ENCODE measurements around the gene GCDH. TPM values are rescaled to one million over a fixed set of nuclear protein-coding genes. Genes with fewer than 3 reads are reported as not detected.
"Not testable (repeated sequence)": the region's sequence is repeated elsewhere in the genome, so short reads cannot be mapped to it uniquely, and the experiment has no call there.

GCDH gene
- polyA plus RNA-seq, 4 donors: 14.9 to 36.7 (median 26.0) TPM

DNA sequence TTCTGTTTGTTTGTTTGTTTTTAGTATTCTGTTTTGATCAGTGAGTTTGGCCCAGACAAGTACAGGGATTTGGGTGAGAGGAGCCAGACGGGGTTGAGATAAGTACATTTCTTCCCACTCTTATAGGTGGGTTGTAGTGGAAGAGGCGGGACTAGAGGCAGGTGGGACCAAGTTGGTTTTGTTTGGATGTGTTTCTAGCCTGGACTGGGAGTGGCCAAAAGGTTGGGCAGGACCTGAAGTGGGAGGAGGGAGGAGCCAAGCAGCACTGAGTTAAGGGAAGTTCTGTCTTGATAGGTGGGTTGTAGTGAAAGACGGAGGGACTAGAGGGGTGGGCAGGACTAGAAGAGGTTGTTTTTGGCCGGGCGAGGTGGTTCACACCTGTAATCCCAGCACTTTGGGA lies 18.7 kb upstream of the GCDH start:
- no peak for DNase-seq (ENCODE audit: low read depth in 4 of 4, low spot score in 3 of 4)

- no peak for DNase-seq (ENCODE audit: low read depth in 4 of 4, low spot score in 3 of 4)
These were observed 17.7 kb upstream of the GCDH start for GRCh38 chr19:12872941-12873890.

GRCh38 chr19:12873891-12874745 lies 16.8 kb upstream of the GCDH start:
- no peak for DNase-seq (ENCODE audit: low read depth in 4 of 4, low spot score in 3 of 4)

DNA sequence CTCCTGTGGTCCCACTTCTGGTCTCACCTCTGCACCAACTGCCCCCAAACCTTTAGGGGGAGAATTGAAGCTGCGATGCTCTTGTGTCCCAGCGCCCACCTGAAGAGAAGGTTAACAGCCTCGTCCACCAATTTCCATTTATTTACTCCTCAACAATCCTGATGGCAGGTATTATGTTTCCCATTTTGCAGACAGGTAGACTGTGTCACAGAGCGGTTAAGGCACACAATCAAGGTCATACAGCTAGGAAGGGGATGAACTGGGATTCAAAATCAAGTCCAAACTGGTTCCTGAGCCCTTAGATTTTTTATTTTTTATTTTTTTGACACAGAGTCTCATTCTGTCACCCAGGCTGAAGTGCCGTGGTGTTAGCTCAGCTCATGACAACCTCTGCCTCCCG lies 15.9 kb upstream of the GCDH start:
- DNase-seq (ENCODE audit: low read depth in 4 of 4, low spot score in 3 of 4): no peak

- no peak for DNase-seq (ENCODE audit: low read depth in 4 of 4, low spot score in 3 of 4)
These were observed 10.3 kb upstream of the GCDH start for GRCh38 chr19:12880551-12881171.

DNA sequence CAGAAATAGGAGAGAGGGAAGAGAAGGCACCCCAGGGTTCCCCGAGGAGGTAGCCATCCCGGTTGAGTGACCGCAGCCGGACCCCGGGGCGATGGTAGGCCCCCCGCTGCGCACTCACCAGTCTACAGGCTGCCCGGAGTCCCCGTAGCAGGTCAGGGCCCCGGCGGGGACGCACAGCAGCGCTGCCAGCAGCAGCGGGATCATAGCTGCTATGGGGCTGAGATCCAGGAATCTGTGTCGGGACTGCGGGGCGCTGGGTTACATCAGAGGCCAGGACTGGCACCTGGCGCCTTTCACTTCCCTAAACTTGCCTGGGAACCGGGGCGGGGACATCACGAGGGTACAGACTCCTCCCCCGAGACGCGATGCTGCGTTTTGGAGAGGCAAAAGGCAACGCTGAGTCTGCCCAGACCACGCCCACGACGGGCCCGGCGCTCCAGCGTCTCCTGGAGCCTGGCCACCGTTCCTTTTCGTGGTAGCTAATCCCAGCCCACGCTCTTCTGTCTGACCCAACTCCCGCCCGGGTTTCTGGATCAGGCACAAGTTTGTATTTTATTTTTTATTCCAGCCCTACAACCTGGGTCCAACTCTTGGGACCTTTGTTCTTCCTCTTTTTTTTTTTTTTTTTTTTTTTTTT lies 9.7 kb upstream of the GCDH start, which contains the start of gene DNASE2:
TSS of gene DNASE2 (minus strand) at position 278 of the 637 bp plus-strand sequence. CDS start at position 204, 74 bp downstream.
- DNase-seq (ENCODE audit: low read depth in 4 of 4, low spot score in 3 of 4): peak in 2 of 4 donors; percentile 57 to 74

- no peak for DNase-seq (ENCODE audit: low read depth in 4 of 4, low spot score in 3 of 4)
These were observed 8.4 kb upstream of the GCDH start for GRCh38 chr19:12882589-12882988.

DNA sequence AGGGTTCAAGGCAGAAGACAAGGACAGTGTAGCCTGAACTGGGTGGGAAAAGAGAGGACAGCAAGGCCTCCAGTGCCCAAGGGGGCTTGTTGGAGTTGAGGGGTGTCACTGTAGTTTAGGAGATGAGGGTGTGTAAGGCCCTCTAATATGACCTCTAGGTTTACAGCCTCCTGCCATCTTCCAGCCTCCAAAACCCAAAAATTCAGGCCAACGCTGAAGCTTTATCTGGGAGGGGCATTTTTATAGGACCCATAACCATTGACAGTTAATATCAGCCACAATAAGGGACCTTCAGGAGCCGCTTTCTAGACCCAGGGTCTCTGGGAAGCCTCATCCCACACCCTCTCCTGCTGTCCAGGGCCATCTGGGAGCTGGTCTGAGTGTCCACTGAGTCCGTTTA lies 6.8 kb upstream of the GCDH start:
- DNase-seq (ENCODE audit: low read depth in 4 of 4, low spot score in 3 of 4): no peak

DNA sequence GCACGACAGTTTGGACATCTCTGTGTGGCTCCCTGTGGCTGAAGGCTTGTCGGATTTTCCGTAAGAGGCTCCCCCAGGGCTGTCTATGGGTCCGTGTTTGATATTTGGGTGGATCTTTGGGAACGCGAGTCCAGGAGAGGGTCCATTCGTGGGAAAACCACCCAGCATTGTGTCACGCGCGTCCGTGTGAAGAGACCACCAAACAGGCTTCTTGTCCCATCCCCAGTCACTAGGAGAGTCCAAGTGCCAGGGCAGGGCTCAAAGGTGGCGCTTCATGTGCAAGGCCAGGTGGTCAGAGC lies 6.4 kb upstream of the GCDH start:
- no peak for DNase-seq (ENCODE audit: low read depth in 4 of 4, low spot score in 3 of 4)

DNA sequence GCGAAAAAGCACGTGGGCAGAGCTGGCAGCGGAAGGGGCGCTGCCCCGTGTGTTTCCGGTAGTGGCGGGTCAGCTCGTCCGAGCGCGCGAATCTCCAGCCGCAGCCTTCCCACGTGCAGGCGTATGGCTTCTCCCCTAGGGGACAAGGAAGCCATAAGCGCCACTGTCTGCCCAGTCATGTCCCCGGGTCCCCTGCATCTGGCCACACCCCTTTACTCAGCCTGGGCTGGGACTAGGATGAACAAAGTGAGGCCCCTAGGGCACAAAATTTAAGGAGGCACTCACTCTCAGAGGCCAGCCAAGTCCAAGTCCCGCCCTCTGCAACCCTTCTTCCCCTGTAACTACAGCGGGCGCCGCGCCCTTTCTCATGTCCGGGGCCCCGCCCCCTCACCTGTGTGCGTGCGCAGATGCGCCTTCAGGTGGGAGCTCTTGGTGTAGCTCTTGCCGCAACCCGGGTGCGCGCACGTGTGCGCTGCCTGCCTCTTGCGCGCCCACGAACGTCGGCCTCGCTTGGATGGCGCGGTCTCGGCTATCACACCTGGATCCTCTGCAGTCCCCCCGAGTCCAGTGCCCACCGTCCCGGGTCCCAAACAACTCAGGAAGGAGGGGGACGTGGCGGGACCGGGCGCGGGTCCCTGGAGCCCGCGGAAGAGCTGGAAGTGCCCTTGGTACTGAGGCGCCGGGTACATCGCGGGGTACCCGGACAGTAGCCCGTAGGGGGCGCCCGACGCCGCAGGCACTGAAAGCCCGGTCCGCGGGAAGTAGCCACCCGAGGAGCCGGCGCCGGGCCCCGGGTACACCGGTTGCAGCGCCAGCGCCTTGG lies 5.8 kb upstream of the GCDH start:
- DNase-seq (ENCODE audit: low read depth in 4 of 4, low spot score in 3 of 4): no peak

GRCh38 chr19:12885749-12886650 lies 5.0 kb upstream of the GCDH start:
- no peak for DNase-seq (ENCODE audit: low read depth in 4 of 4, low spot score in 3 of 4)

- DNase-seq (ENCODE audit: low read depth in 4 of 4, low spot score in 3 of 4): no peak
These were observed 4.3 kb upstream of the GCDH start for GRCh38 chr19:12886651-12886968.

DNA sequence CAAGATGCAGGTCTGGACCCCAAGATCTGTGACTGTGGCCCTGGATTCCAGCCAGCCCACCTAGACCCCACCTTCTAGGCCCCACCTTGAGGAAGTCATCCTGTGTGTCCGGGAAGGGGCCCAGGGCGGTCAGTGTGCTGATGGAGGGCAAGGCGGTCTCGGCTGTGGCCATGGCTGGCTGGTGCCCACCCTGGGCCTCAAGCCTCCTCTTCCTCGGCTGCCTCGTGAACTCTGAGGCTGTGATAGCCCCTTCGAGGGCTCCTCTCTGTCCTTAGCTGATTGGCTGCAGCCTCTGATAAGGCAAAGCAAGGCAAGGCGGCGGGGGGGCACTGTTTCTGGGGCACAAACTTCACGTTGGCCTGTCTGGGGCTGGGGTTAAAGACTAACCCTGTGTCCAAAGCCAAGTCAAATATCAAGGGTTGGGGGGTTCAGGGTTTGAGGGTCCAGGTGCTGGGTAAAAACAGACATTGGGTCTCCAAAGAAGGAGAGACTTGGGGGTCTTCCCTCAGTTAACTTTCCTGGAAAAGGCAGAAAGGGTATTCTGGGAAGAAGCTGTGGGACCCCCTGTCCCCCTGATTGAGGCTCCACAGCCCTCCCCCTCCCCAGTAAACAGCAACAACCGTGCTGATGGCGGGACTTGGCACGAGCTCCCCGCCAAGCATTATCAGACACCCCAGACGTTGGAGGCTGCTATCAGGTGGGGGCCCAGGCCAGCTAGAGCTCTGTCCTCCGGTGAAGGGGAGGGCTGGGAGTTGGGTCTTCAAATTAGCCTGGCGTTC lies 3.8 kb upstream of the GCDH start, which contains the start of gene KLF1:
TSS of gene KLF1 (minus strand) at position 233 of the 779 bp plus-strand sequence. CDS start at position 172, 61 bp downstream.
- DNase-seq (ENCODE audit: low read depth in 4 of 4, low spot score in 3 of 4): no peak

GRCh38 chr19:12888006-12888603 lies 2.9 kb upstream of the GCDH start:
- DNase-seq (ENCODE audit: low read depth in 4 of 4, low spot score in 3 of 4): no peak

DNA sequence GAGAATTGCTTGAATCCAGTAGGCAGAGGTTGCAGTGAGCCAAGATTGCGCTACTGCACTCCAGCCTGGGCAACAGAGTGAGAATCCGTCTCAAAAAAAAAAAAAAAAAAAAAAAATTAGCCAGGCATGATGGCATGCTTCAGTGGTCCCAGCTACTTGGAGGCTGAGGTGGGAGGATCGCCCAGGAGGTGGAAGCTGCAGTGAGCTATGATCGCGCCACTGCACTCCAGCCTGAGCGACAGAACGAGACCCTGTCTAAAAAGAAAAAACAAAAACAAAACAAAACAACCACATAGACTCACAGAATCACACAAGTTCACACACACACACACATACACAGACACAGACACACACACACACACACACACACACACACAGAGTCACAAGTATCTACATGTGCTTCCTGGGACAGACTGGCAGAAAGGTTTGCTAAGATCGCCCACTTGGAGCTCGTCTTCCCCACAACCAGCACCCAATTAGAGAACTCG lies 617 bp upstream of the GCDH start:
- not testable (repeated sequence) for DNase-seq (ENCODE audit: low read depth in 4 of 4, low spot score in 3 of 4)

- DNase-seq (ENCODE audit: low read depth in 4 of 4, low spot score in 3 of 4): no peak
These were observed 627 bp downstream of the GCDH start for GRCh38 chr19:12891553-12892021.

GRCh38 chr19:12893582-12893981 lies 2.6 kb downstream of the GCDH start:
- no peak for DNase-seq (ENCODE audit: low read depth in 4 of 4, low spot score in 3 of 4)
